Upper lobe of right lung (tissue), 1 donor: ENCODE data around the gene ZBTB17. TPM values are rescaled to one million over a fixed set of nuclear protein-coding genes. Genes with fewer than 3 reads are reported as not detected.
"Not testable (repeated sequence)": the region's sequence is repeated elsewhere in the genome, so short reads cannot be mapped to it uniquely, and the experiment has no call there.

Experiments used
- ATAC-seq: fragments of 200-7000 bp; cut with Tn5 transposase; one replicate; pipeline ENCODE4 v1.9.1; 2020; ENCODE audit warnings: mild to moderate bottlenecking, moderate library complexity
- DNase-seq: peaks from one replicate; pipeline ENCODE4 v3.0.0-alpha.2; 2020
- H3K27ac ChIP-seq: fragments of 200-600 bp; one replicate; pipeline ENCODE4 v1.8.0; 2022
- H3K27me3 ChIP-seq: fragments of 200-600 bp; one replicate; pipeline ENCODE4 v1.8.0; 2022; ENCODE audit warnings: mild to moderate bottlenecking
- H3K36me3 ChIP-seq: fragments of 200-600 bp; one replicate; pipeline ENCODE4 v1.8.0; 2022
- H3K4me1 ChIP-seq: fragments of 200-600 bp; one replicate; pipeline ENCODE4 v1.8.0; 2022
- H3K4me3 ChIP-seq: fragments of 200-600 bp; one replicate; pipeline ENCODE4 v1.8.0; 2022; ENCODE audit warnings: mild to moderate bottlenecking
- H3K9me3 ChIP-seq: fragments of 200-600 bp; one replicate; pipeline ENCODE4 v1.8.0; 2022
- intact Hi-C: fragments of 100-400 bp; cut with DNase I; formaldehyde crosslinking; loops from one replicate; pipeline ENCODE4 v1.11.0; 2022
- total RNA-seq: library from RNA; stranded (reverse); fragmentation: NEBNext Ultra II Directional; extraction: Animal tissue kit (Norgen Biotek cat#: 25700); gene quantifications from one replicate; pipeline ENCODE4 v1.2.1, GENCODE V29; 2021
- TF ChIP-seq, protein P1 (sequence below): fragments of 200-600 bp; IDR thresholded peaks from one replicate; pipeline ENCODE4 v1.8.0; 2022; ENCODE audit warnings: antibody characterized with exemption
- donor health status: DM: no; HTN: yes; CAD: no; lungs with severe emphysema.

Gene ZBTB17
- total RNA-seq, 1 donor from 2014 or later, result 42.3 TPM

DNA sequence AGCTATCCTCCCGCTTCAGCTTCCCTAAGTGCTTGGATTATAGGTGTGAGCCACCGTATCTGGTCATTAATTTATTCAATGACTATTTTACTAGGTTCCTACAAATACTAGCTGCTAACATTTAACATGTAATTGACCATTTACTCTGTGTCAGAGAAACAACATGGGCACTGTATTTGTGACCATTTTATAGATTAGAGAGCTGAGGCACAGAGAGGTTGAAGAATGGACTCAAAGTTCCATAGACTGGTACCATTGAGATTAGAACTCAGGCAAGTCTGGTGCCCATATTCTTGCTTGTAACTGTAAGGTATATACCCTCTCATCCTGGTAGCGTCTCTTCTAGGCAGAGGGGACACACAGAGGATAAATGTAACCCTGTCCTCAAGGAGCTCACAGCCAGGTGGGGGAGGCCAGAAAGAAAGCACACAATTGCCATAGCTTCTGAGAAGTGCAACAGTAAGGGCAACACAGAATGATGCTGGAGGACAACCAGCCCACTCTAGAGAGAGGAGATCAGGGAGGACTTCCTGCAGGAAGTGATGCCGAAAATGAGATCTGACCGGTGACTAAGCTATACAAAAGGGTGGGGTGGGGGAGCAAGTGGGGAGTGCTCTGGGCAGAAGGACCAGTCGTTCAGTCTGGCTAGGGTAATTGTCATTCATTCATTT lies 31.9 kb upstream of the ZBTB17 start:
- DNase-seq (no peak), ATAC-seq (no peak)
- no peak overlapping the region for H3K27ac ChIP-seq
- TF ChIP-seq, protein P1, sequence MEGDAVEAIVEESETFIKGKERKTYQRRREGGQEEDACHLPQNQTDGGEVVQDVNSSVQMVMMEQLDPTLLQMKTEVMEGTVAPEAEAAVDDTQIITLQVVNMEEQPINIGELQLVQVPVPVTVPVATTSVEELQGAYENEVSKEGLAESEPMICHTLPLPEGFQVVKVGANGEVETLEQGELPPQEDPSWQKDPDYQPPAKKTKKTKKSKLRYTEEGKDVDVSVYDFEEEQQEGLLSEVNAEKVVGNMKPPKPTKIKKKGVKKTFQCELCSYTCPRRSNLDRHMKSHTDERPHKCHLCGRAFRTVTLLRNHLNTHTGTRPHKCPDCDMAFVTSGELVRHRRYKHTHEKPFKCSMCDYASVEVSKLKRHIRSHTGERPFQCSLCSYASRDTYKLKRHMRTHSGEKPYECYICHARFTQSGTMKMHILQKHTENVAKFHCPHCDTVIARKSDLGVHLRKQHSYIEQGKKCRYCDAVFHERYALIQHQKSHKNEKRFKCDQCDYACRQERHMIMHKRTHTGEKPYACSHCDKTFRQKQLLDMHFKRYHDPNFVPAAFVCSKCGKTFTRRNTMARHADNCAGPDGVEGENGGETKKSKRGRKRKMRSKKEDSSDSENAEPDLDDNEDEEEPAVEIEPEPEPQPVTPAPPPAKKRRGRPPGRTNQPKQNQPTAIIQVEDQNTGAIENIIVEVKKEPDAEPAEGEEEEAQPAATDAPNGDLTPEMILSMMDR, result no peak
- no peak overlapping the region for H3K4me3 ChIP-seq
- no peaks in the 10 kb centered on the region for H3K9me3 ChIP-seq
- no peaks in the 10 kb centered on the region for H3K27me3 ChIP-seq
- intact Hi-C loops, result loop anchor here (5.0 kb wide), 1 partner anchor 49 kb away; no protein-coding TSS in a partner anchor
- no peaks in the 10 kb centered on the region for H3K36me3 ChIP-seq
- H3K4me1 ChIP-seq, result peaks cover 10% of the 10 kb centered on the region

DNA sequence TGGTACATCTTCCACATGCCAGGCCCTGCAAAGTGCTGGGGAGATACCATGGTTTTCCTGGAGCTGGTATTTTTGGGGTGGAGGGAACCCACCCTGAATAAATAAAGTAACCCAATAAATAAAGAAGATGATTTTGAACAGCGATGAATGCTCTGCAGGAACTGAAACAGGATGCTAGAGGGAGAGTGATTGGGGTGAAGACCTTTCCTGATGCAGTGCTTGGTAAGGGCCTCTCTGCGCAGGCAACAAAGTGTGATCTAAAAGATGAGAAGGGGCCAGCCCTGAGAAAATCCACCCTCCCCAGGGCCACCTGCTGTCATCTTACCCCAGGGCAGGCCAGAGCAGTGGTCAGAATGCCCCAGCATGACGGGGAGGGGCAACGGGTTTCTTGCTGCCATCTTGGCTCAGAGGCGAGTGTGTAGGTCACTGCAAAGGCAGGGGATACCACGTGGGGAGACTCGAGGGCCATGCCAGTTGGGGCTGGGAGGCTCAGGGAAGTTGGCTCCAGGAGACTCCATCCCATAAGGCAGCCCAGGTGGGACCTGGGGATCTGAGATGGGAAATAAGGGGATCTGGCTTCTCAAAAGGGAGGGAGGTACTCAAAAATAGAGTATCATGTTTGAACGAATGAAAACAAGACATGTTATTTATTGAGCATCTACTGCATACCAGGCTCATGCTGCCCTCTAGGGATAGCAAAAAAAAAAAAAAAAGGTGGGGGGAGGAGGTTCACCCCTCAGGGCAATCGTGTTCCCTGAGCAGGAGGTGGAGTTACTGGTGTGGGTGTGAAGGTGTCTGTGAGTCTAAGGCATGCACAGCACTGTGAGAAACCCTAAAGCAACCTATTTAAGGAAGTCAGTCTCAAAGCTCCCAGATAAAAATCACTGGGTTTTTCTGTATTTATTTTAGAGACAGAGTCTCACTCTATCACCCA lies 30.9 kb upstream of the ZBTB17 start:
- Histone ChIP-seq H3K4me1 (no peaks in the 10 kb centered on the region), H3K9me3 (no peaks in the 10 kb centered on the region), H3K27ac (no peak overlapping the region), H3K36me3 (no peaks in the 10 kb centered on the region), H3K4me3 (no peak overlapping the region), H3K27me3 (no peaks in the 10 kb centered on the region)
- TF ChIP-seq, protein P1, result no peak
- no peak for DNase-seq
- intact Hi-C loops, result loop anchor here (5.0 kb wide), 1 partner anchor 50 kb away; no protein-coding TSS in a partner anchor
- ATAC-seq, result no peak

DNA sequence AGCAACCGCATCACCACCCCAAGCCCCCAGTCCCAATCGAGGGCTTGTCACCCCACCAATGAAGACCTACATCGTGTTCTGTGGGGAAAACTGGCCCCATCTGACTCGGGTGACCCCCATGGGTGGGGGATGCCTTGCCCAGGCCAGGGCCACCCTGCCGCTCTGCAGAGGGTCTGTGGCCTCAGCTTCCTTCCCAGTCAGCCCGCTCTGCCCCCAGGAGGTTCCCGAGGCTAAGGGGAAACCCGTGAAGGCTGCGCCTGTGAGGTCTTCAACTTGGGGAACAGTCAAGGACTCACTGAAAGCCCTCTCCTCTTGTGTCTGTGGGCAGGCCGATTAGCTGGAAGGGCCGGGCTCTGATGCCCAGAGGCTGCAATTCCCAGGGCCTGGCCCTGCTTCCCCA lies 30.1 kb upstream of the ZBTB17 start:
- Histone ChIP-seq H3K4me1 (no peaks in the 10 kb centered on the region), H3K4me3 (no peak overlapping the region), H3K9me3 (no peaks in the 10 kb centered on the region), H3K27ac (no peak overlapping the region), H3K27me3 (no peaks in the 10 kb centered on the region), H3K36me3 (no peaks in the 10 kb centered on the region)
- ATAC-seq (no peak), DNase-seq (no peak)
- intact Hi-C loops, result loop anchor here (5.0 kb wide), 1 partner anchor 51 kb away; no protein-coding TSS in a partner anchor
- TF ChIP-seq, protein P1, result no peak

DNA sequence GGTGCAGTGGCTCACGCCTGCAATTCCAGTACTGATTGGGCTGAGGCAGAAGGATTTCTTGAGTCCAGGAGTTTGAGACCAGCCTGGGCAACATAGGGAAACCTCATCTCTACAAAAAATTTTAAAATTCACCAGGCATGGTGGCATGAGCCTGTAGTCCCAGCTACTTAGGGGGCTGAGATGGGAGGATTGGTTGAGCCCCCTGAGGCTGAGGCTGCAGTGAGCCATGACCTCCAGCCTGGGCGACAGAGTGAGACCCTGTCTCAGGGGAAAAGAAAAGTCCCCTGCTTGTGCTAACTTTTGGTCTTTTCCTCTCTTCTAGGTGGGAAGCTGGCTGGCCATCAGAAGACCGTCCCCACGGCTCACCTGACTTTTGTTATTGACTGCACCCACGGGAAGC lies 29.7 kb upstream of the ZBTB17 start:
- Histone ChIP-seq H3K27ac (no peak overlapping the region), H3K4me3 (no peak overlapping the region), H3K27me3 (no peaks in the 10 kb centered on the region), H3K4me1 (no peaks in the 10 kb centered on the region), H3K36me3 (no peaks in the 10 kb centered on the region), H3K9me3 (no peaks in the 10 kb centered on the region)
- intact Hi-C loops, result loop anchor here (5.0 kb wide), 1 partner anchor 52 kb away; no protein-coding TSS in a partner anchor
- no peak for ATAC-seq
- TF ChIP-seq, protein P1, result no peak
- DNase-seq, result no peak

DNA sequence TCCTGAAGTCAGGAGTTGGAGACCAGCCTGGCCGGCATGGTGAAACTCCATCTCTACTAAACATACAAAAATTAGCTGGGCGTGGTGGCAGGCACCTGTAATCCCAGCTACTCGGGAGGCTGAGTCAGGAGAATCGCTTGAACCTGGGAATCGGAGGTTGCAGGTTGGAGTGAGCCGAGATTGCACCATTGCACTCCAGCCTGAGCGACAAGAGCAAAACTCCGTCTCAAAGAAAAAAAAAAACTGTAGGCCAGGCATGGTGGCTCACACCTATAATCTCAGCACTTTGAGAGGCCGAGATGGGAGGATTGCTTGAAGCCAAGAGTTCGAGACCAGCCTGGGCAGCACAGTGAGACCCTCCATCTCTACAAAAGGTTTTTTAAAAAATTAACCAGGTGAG lies 25.4 kb upstream of the ZBTB17 start:
- H3K36me3 ChIP-seq, ATAC-seq, intact Hi-C loops, H3K27ac ChIP-seq, DNase-seq, H3K4me3 ChIP-seq, H3K27me3 ChIP-seq, H3K4me1 ChIP-seq, H3K9me3 ChIP-seq: not testable (repeated sequence)

DNA sequence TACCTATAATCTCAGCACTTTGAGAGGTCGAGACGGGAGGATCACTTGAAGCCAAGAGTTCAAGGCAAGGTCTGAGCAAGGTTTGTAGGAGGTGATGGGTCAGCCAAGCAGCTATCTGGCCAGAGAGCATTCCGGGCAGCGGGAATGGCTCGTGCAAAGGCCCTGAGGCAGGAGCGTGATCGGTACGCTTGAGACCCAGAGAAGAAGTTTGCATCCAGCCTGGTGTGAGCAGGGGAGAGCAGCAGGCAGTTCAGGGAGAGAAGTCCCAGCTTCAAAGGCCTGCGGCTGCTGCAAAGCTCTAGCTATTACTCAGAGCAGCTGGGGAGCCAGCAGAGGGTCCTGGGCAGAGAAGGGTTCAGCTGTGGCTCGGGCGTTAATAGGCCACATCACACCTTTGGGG lies 23.0 kb upstream of the ZBTB17 start:
- no peak for ATAC-seq
- TF ChIP-seq, protein P1, result no peak
- no peaks in the 10 kb centered on the region for H3K36me3 ChIP-seq
- no peaks in the 10 kb centered on the region for H3K4me1 ChIP-seq
- DNase-seq, result no peak
- no peaks in the 10 kb centered on the region for H3K27me3 ChIP-seq
- no peaks in the 10 kb centered on the region for H3K9me3 ChIP-seq
- no peak overlapping the region for H3K4me3 ChIP-seq
- intact Hi-C loops, result loop anchor here (10.0 kb wide), 1 partner anchor 184 kb away; no protein-coding TSS in a partner anchor
- no peak overlapping the region for H3K27ac ChIP-seq
